NCI-H2196 treated with DMSO at 0.1 percent for 48 hours (cell line): ENCODE results near the gene TBC1D8.

Experiments used
- DNase-seq: peaks from one replicate; lab custom pipeline; 2025; ENCODE audit not compliant: unreplicated experiment; lab: John Stamatoyannopoulos, UW

Gene TBC1D8

DNA sequence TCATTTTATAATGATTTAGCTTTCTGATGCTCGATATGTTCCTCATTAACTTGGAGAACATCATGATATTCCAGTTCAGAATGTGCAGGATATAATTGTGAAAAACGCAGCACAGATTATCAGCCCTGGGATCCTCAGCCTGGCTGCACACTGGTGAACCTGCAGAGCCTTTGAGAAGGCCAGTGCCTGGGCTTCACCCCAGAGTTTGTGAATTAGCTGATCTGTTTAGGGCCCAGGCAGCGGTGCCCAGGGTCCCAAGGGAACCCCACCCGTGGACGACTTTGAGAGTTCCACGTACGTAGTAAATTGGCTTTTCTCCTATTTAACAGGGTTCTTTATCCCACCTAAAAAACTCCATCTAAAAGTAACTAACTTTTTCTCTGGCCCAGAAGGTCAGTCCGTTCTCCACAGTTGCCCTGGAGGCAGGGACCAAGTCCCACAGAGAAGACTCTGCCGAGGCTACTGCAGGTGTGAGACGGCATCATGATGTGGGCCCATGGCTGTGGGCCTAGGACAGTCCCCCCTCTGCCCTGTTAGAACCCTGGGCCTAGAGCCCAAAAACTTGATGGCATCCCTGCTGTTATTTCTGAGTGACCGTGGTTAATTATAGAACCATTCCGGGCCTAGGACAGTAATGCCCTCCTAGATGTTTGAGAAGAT lies 188.7 kb downstream of the TBC1D8 start:
- DNase-seq = no peak

DNA sequence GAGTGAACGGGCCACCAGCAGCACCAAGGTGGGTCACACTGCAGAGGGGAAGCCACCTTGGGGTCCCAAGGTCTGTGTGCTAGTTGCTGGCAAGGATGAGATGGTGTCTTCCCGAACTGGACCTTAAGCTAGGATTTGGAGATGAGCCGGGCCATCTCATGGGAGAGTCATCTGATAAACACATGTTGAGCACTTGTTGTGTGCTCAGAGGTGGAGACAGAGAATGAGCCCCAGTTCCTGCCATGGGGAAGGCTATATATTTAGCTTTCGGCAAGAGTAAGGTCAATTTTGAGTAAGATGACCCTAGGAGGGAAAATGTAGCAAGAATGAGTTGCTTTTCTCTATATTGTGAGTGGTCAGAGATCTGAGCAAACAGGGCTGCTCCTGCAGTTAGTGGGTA lies 190.5 kb downstream of the TBC1D8 start:
- no peak for DNase-seq

DNA sequence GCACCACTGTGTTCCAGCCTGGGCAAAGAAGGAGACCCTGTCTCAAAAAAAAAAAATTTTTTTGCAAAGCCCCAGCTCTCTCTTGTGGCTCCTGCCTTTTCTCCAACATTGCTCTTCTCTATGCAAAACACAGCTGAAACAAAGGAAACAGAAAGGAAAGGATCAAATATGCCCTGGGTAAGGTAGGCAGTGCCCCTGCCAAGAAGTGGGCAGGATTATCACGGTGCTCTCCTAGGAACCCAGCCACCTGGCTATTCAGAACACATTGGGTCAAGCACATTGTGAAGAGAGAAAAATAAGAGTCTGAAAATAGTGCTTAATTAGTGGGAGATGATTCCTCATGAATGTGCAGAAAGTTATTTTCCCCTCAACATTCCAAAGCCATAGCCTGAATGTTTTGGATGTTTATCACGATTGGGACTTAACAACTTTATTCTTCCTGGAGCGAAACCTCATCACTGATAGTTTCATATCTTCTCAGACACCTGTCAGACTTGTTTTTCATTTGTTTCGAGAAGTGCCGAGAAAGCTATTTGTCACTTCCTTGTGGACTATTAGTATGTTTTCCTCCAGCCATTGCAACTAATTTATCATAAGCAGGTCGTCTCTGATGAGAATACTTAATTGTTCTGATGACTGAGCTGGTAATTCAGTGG lies 191.8 kb downstream of the TBC1D8 start:
- DNase-seq = no peak

DNA sequence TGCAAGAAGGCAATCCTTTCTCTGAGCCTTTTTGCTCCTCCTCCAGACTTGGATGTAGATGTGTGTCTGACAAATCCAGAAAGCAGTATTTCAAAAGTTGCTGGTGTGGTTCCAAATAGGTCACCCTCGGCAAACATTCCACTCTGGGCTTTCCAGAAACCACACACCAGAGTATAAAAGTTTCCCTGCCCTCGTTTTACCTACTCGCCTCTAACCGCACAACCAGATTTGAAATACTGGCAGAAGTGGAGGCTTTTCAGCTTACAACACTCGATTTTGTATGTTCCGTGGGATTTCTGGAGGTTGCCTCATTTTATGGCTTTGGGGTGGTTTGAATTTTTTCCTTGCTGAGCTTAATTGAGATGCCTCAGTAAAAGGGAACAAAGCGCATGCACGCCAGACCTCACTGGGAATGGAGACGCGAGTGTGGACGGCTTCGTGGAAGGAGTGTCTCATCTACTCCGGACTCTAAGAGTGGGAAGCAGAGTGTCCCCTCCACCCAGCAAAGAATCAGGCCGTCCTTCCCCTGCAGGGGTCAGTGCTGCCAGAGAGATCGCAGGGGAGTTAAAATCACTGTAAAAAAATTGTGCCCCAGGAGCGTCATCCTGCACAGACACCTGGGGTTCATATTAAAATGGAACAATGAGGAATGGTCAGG lies 193.1 kb downstream of the TBC1D8 start:
- DNase-seq = no peak
